ENCODE data around the gene IGSF10. TPM values are rescaled to one million over a fixed set of nuclear protein-coding genes. Genes with fewer than 3 reads are reported as not detected.

Gene IGSF10
- polyA plus RNA-seq, 1 donor from 2014 or later, result not detected

GRCh38 chr3:151412989-151413388, 47.9 kb downstream of the IGSF10 start:
- Mint-ChIP-seq H3K4me1 (peaks cover 0 to 2% (median 2%) of the 10 kb centered on the region in 3 donors), H3K36me3 (no peaks in the 10 kb centered on the region), H3K9me3 (no peaks in the 10 kb centered on the region), H3K27me3 (no peaks in the 10 kb centered on the region), H3K4me3 (no peak overlapping the region), H3K27ac (no peak overlapping the region)

Other genes with a start within 250 kb of the IGSF10 start
- 4.8 TPM for gene P2RY14, start 182.5 kb downstream of the IGSF10 start, polyA plus RNA-seq
- not detected for gene GPR87, start 144.2 kb downstream of the IGSF10 start, polyA plus RNA-seq
- gene P2RY13, start 131.5 kb downstream of the IGSF10 start, polyA plus RNA-seq, result 0.46 TPM
- gene P2RY12, start 76.3 kb downstream of the IGSF10 start, polyA plus RNA-seq, result 1.7 TPM